DND-41 (cell line): ENCODE measurements around the gene FMN2.

Experiments used
- ATAC-seq: fragments of 200-7000 bp; cut with Tn5 transposase; 3 replicates; pipeline ENCODE4 v1.9.1; 2021; ENCODE audit warnings: low read depth; ENCODE audit not compliant: insufficient read depth
- DNase-seq: peaks from one replicate; pipeline ENCODE4 v3.0.0-alpha.2; 2020
- H2AFZ ChIP-seq: 2 replicates; pipeline ENCODE4 v1.6.0; 2012; ENCODE audit warnings: low read depth, low read length
- H3K27ac ChIP-seq: 2 replicates; pipeline ENCODE4 v1.5.1; 2012; ENCODE audit warnings: low read length, inconsistent platforms
- H3K27me3 ChIP-seq: fragments of 200-600 bp; sonication (generic); 2 replicates; pipeline ENCODE4 v1.6.0; 2012; ENCODE audit warnings: low read length, mild to moderate bottlenecking, inconsistent platforms; ENCODE audit not compliant: insufficient read depth, poor library complexity
- H3K36me3 ChIP-seq: 2 replicates; pipeline ENCODE4 v1.5.1; 2012; ENCODE audit warnings: low read length, inconsistent platforms; ENCODE audit not compliant: insufficient read depth
- H3K4me1 ChIP-seq: 2 replicates; pipeline ENCODE4 v1.5.1; 2012; ENCODE audit warnings: mild to moderate bottlenecking, low read length; ENCODE audit not compliant: insufficient read depth
- H3K4me2 ChIP-seq: 2 replicates; pipeline ENCODE4 v1.6.0; 2012; ENCODE audit warnings: mild to moderate bottlenecking, moderate library complexity, low read length, inconsistent platforms; ENCODE audit not compliant: insufficient read depth
- H3K4me3 ChIP-seq, 2 experiments: fragments of 200-600 bp in 1 of 2; shearing (Covaris generic) in 1 of 2; 2 replicates each; pipeline ENCODE4 v1.5.1; 2012 to 2016; ENCODE audit warnings: inconsistent platforms in 2 of 2, low read length in 2 of 2, mild to moderate bottlenecking in 2 of 2, low read depth in 1 of 2, moderate library complexity in 1 of 2
- H3K79me2 ChIP-seq: 2 replicates; pipeline ENCODE4 v1.6.0; 2012; ENCODE audit warnings: low read length, inconsistent platforms; ENCODE audit not compliant: insufficient read depth
- H3K9ac ChIP-seq: 2 replicates; pipeline ENCODE4 v1.6.0; 2012; ENCODE audit warnings: low read depth, mild to moderate bottlenecking, inconsistent platforms, low read length, moderate library complexity
- H3K9me3 ChIP-seq: 2 replicates; pipeline ENCODE4 v1.5.1; 2012; ENCODE audit warnings: low read length, moderate library complexity, mild to moderate bottlenecking, inconsistent platforms; ENCODE audit not compliant: insufficient read depth, severe bottlenecking
- H4K20me1 ChIP-seq: 2 replicates; pipeline ENCODE4 v1.6.0; 2012; ENCODE audit warnings: low read length; ENCODE audit not compliant: insufficient read depth
- CTCF ChIP-seq: IDR thresholded peaks from 2 replicates; pipeline ENCODE4 v1.5.1; 2012; ENCODE audit warnings: borderline replicate concordance, low read length, moderate library complexity, mild to moderate bottlenecking; ENCODE audit not compliant: poor library complexity, severe bottlenecking; ENCODE audit errors: extremely low read depth
- EZH2 ChIP-seq: IDR thresholded peaks from 3 replicates; pipeline ENCODE4 v1.6.1; 2012; ENCODE audit warnings: borderline replicate concordance, low read depth, mild to moderate bottlenecking, moderate library complexity, low read length, inconsistent platforms; ENCODE audit not compliant: severe bottlenecking

Gene FMN2

GRCh38 chr1:240188139-240188538 lies 96.5 kb downstream of the FMN2 start:
- DNase-seq, result no peak
- H3K4me3 ChIP-seq, result no peak overlapping the region
- no peaks in the 10 kb centered on the region for H3K79me2 ChIP-seq
- H3K27me3 ChIP-seq, result no peaks in the 10 kb centered on the region
- no peaks in the 10 kb centered on the region for H3K36me3 ChIP-seq
- H3K9ac ChIP-seq, result no peak overlapping the region
- no peaks in the 10 kb centered on the region for H4K20me1 ChIP-seq
- H3K27ac ChIP-seq, result no peak overlapping the region
- no peak overlapping the region for H3K4me2 ChIP-seq
- no peak for ATAC-seq
- H3K4me1 ChIP-seq, result no peaks in the 10 kb centered on the region
- no peaks in the 10 kb centered on the region for H3K9me3 ChIP-seq
- TF ChIP-seq EZH2 (no peak), CTCF (no peak)
- H2AFZ ChIP-seq, result no peak overlapping the region

- Histone ChIP-seq H3K27me3 (no peaks in the 10 kb centered on the region), H3K4me1 (no peaks in the 10 kb centered on the region), H4K20me1 (no peaks in the 10 kb centered on the region), H3K27ac (no peak overlapping the region), H3K79me2 (no peaks in the 10 kb centered on the region), H3K4me2 (no peak overlapping the region), H3K9me3 (no peaks in the 10 kb centered on the region), H3K4me3 (no peak overlapping the region), H2AFZ (no peak overlapping the region), H3K9ac (no peak overlapping the region), H3K36me3 (no peaks in the 10 kb centered on the region)
- TF ChIP-seq CTCF (peak; percentile 78), EZH2 (no peak)
- ATAC-seq, result 0 out of 3 replicates have a peak, but pooled peaks have one; percentile 42
- DNase-seq, result peak; percentile 22
Observed at GRCh38 chr1:240189386-240189989, 97.8 kb downstream of the FMN2 start.

- no peaks in the 10 kb centered on the region for H3K36me3 ChIP-seq
- H3K9ac ChIP-seq, result no peak overlapping the region
- no peaks in the 10 kb centered on the region for H3K9me3 ChIP-seq
- DNase-seq (no peak), ATAC-seq (no peak)
- TF ChIP-seq EZH2, result no peak
- peak; percentile 40 for TF ChIP-seq CTCF
- no peak overlapping the region for H3K4me3 ChIP-seq
- H3K4me2 ChIP-seq, result no peak overlapping the region
- H3K27me3 ChIP-seq, result no peaks in the 10 kb centered on the region
- no peaks in the 10 kb centered on the region for H3K79me2 ChIP-seq
- H4K20me1 ChIP-seq, result no peaks in the 10 kb centered on the region
- H3K4me1 ChIP-seq, result no peaks in the 10 kb centered on the region
- no peak overlapping the region for H3K27ac ChIP-seq
- no peak overlapping the region for H2AFZ ChIP-seq
Observed at GRCh38 chr1:240190881-240191401, 99.3 kb downstream of the FMN2 start.
